ENCODE results near the gene TBC1D4.

DNA sequence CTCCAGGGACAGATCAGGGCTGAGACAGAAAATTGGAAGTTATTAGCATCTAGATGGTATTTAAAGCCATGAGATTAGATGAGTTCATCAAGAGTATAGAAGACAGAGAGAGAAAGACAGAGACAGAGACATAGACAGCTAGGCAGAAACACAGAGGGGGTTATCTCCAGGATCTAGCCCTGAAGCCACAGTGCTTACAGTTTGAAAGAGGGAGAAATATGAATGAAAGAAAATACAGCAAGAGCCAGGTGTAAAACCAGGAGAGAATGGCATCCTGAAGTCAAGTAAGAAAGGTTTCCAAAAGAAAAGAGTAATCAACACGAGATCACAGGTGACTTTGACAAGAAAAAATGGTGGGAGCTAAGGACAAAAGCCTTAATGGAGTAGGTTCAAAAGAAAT, 111.2 kb downstream of the TBC1D4 start:
- TF ChIP-seq, protein P1, sequence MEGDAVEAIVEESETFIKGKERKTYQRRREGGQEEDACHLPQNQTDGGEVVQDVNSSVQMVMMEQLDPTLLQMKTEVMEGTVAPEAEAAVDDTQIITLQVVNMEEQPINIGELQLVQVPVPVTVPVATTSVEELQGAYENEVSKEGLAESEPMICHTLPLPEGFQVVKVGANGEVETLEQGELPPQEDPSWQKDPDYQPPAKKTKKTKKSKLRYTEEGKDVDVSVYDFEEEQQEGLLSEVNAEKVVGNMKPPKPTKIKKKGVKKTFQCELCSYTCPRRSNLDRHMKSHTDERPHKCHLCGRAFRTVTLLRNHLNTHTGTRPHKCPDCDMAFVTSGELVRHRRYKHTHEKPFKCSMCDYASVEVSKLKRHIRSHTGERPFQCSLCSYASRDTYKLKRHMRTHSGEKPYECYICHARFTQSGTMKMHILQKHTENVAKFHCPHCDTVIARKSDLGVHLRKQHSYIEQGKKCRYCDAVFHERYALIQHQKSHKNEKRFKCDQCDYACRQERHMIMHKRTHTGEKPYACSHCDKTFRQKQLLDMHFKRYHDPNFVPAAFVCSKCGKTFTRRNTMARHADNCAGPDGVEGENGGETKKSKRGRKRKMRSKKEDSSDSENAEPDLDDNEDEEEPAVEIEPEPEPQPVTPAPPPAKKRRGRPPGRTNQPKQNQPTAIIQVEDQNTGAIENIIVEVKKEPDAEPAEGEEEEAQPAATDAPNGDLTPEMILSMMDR (IDR thresholded peaks at IDR 0.05) = no peak
- no peak for TF ChIP-seq EP300 (IDR thresholded peaks at IDR 0.05)
- no peak for TF ChIP-seq POLR2A (IDR thresholded peaks at IDR 0.05)
